Measurements from ENCODE around the gene FOXC1.

Gene FOXC1

DNA sequence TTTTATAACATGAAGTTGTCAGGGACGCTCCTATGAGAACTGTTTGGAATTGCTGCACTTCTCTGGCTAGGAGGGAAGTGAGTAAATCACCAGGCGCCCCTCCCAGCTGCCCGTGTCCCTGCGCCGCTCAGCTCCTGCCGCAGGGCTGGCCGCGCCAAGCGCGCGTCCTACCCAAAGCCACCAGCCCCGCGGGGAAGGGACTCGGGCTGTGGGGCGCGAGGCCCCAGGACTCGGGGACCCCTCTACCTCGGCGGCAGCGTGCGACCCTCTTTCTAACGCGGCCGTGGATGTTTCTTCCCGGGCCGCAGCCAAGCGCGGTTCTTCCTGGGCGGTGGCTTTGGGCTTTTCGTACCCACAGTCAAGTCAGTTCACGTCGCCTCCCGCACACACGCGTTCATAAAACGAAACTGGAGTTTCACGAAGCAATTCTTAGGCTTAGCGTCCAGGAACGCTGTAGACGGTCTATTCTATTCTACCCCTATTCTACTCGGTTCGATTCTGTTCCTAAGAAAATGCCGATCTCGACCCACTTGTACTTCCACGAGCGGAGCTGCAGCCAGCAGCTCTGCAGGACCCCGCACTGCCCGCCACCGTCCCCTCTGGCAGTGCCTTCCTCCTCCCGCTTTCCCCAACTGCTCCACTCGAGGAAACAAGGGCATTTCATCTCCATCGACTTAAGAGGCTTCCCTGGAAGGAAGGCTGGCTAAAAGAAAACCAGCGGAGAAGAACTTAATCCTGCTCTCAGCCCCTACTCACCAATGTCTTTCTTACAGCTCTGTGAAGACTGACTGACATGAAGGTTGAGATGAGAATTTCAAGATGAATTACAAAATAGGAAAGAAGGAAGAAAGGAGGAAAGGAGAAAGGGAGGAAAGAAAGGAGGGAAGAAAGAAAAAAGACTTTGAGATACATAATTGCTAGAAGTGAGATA, 15.4 kb downstream of the FOXC1 start:
- DNase-seq = no peak

DNA sequence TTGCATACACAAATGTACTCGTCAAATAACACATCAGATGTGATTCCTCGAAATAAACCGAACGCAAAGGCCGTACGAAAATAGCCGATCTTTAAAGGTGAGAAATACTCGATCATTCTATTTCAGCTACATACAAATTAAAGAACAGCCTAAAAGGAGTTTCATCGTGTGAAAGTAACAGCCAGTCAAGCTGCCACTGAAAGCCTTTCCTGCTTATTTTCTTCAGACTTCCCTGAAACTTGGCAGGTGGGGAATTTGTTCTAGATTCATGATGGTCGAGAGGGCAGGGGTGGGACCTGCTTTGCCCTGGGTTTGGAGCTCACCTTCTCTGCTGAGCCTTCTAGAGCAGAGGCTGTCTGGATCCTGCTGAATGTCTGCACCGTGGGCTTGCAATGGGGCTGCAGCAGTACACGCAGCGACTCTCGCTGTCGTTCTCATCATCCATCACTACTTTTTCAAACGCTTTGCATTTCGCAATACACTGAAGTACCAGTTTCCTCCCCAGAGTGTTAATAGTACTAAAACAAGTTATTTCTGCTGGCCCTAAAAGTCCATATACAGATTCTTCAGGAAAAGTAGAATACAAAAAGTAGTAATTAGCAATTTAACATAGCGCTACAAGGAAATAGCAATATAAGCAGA, 16.2 kb downstream of the FOXC1 start:
- DNase-seq = no peak

DNA sequence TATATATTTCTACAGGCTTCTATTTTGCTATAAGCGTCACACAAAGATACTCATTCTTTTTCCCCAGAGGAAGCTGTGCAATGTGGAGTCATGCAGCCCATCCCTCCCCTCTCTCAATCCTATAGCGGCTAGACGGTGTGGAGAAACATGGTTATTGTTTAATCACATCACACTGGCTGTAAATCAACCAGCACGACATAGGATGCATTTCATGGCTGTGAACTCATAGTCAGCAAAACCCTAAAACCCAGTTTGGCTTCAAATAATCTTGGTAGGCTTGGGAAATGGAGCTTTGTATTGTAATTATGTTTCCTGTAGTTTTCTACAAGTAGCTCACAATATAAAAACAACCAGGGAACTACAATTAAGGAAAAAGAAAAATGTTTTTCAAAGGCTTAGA, 16.8 kb downstream of the FOXC1 start:
- DNase-seq = no peak

DNA sequence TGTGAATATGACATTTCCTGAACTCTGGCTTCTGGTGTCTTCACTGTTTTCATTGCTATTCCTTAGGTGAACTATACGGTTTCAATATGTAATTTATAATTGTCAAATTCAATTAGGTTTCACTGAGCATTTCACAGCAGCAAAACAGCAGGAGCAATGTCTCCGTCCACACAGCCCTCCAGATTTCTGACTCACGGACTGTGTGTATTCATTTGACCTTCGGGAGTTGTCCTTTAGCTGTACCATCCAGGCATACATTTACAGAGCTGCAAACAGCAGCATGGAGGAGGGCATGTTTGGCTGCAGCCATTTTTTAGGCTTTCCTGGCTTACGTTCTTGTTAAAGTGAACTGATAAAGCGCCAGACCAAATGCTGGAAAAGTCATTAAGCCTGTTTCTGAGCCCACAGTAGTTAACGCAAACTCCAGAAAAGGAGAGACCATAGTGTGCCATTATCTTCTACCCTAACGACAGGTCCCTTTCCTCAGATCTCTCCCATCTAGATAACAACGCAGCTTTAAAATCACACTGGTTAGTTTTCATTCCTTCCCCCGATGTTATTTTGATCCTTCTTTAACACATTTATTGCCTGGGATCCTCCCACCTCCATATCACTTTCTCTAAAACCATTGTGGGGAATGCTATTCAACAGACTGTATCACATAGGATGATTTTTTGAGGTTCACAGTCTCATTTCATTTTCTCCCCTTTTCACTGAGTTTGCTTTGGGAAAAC, 18.3 kb downstream of the FOXC1 start:
- DNase-seq = no peak

DNA sequence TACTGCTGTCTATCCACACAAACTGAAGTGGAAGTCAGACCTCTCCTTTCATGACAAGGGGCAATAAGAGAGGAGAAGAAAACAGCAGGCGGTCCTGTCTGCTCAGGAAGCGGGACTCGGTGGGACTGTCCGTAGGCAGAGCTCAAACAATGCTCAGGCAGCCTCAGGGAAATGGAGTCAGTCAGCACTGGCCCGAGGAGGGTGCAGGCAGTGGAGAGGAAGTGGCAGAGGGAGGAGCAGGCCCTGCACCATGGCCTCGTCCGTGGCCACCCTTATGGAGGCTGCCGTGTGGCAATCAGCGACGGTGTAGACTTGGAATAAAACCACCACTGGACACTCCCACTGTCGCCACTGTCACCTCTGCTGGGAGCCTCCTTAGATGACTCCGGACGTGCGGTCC, 19.6 kb downstream of the FOXC1 start:
- no peak for DNase-seq

DNA sequence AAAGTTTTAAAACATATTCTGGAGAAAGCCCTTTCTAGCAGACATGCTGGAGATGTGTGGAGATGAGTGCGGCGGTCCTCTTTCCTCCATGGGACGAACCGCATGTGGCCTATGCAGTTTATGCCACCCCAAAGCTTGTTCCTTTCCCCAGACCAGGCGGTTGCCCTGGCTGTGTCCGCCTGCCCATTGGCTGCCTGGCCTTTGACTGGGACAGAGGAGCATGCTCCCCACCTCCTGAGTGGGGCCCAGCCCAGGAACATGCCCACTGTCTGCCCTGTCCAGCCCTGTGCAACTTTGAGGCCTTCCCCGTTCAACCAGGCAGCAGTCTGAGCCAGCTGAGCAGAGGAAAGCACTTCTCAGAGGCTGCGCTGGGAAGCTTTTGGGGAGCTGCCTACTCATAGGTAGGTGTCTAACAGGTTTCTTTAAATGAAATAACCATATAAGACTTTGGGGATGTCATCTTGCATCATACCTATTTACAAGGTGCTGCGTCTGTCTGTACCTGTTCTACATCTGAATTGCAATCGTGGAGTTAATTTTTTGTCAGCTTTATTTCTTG, 20.6 kb downstream of the FOXC1 start:
- no peak for DNase-seq

DNA sequence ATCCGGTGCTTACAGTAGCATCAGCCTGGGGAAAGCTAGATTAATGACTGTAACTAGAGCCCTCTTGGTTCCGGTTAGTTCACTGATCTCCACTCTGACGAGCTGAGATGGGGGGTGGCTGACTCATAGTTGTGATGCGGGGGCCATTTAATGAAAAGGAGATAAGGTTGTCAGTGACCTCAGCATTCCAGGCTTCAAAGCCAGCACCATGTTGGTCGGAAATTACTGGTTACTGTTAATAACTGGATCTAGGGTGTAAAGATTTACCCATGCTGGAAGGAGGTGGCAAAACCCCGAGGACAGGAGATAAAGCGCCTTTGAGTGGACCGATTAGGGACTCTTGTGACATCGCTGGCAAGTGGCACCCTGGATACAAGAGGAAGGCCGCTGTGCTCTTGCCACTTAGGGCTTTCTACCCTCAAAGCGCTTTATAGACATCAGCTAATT, 21.1 kb downstream of the FOXC1 start:
- DNase-seq = no peak

DNA sequence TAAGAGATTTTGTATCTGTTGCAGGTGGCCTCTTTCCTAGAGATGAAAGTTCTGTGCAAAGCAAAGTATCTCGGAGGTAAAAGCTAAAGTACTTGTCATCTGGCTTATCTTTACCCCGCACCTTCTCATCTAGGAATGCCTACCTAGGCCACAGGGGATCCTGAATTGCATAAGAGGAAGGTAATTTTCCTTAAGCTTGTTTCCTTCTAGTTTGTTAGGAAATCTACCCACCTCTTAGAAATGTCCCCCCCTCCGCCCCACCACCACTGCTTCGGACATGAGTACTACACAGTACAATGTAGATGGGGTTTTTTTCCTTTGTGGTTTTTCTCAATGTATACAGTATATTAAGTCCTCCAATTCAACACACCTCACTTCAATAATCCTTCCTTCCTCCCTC, 21.5 kb downstream of the FOXC1 start:
- DNase-seq = no peak

DNA sequence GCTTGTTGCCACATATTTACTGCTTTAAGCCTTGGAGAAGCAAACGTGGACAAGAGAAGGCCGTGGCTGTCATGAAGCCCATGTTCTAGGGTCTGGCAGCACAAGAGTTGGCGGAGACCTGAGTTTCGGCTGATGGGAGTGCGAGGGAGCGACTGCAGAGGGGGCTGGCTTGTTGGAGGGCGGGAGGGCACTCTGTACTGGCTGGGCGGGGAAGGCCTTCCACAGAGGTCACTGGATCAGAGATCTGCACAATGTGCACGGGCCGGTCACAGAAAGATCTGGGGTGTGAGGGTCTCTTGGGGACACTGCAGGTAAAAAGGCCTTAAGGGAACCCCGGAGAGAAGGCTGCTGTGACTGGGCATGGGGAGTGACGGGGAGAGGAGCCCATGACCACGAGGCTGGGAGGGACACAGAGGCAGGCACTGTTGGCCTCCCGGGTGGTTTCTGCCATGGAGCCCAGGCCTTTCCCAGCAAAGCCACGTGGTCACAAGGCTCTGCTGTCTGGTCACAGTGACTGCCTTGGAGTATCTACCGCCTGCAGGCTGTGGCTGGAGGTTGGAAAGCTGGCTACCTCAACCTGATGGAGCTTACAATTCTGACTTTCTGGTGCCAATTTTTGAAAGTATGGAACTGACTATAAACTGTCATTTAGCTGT, 23.8 kb downstream of the FOXC1 start:
- no peak for DNase-seq

DNA sequence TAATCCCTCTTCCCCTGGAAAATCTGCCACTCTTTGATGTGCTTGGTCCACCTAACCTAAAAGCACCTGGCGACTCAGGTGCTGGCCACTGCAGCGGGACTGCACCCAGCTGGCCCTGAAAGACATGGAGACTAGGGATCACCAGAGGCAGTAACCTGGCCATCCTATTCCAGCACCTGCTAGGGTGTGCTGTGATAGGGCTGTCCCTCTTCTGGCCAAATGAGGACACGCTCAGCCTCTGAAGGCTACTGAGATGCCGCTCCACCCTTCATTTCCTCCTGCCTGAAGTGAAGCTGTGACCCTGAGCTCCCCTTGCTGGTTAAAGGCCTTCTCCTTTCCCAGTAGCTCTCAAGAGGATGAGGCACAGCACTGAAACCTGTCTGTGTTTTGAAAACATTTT, 24.4 kb downstream of the FOXC1 start:
- DNase-seq = no peak

DNA sequence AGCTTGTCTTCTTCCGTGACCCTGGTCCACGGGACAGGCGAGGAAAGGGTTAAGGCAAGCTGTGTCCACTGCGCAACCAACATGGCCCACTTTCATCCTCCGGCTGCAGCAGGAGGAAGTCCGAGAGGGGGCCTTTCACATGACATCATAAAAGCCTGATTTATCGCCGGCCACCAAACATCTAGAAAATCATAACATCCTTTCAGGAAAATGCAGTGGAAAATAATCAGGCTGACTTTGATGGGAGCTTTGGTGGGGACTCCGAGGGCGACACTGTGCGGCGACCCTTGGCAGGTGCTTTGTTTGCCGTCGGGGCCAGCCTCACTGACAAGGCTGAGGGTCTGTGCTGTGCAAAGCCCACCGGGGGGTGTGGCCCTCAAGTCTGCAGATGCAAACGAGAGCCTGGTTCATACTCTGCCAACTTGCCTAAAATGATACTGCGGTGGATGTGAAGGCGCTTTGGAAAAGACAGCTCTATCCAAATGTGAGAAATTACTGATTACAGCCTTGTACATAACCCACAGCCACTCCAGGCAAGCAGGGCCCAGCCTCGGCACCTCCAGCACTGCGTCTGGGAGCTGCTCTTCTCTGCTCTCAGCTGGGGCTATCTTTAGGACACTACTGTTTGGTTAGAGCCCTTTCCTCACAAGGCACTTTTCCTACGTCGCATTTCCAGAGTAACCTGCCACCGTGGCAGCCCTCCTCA, 25.7 kb downstream of the FOXC1 start:
- DNase-seq = no peak

DNA sequence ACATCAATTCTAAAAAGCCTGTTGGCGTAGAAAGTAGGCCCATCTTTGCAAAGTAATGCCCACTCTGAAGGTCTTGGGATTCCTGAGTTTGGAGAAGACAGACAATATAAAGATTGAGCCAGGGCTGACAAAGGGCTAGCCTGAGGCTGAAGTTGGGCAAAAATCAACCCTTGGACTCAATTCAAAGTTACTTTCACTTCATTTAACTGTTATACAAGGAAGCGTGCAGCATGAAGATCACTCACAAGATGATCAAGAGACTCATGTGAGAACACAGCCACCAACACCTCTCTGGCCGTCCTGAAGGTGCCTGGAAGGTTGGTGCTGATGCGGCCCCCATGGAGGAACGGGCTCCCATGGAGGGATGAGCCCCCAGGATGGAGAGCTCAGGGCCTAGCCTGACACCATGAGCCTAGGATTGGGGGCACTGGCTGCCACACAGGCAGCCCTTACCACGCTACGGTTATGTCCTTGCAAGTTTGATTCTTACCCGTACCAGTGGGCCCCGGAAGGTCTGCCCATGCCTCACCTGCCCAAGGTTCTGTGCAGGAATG, 26.6 kb downstream of the FOXC1 start:
- no peak for DNase-seq

DNA sequence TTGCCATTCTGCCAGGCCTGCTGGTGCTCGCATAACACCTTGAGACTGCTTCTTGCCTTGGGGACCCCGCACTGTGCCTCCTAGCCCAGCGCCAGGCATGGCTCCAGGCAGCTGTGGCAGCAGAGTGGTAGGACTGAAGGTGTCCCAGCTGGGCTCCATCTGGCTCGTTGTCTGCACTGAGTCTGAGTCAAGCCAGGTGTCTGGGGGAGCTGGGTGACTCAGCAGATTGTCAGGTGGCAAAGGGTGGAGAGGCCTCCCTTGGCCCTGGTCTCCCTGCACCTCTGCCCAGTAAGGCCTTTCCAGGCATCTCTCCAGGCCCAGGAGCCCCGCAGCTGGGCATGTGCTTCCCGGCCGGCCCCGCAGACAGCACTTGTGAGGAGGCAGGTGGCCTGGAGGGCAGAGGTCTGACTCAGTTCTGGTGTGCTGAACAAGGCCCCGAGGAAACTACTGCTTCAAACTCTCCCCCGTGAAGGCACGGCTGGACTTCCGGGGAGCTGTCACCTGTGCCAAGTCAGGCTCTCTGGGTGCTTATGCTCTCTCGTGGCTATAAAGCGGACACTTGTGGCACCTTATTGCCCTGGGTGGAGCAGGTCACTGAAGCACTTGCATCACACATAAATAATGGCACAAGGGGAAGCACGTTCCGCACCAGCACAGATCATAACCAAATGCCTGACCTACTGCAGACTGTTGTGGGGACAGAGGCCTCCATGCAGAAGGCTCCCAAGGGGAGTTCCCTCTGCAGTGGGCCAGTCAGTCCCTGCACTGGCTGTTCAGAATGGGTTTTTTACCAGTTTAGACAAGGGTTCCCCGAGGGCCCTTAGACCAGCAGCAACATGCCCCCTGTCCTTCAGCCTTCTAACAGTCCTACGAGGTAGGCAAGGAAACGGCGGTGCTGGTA, 27.5 kb downstream of the FOXC1 start:
- peak; percentile 93 for DNase-seq

DNA sequence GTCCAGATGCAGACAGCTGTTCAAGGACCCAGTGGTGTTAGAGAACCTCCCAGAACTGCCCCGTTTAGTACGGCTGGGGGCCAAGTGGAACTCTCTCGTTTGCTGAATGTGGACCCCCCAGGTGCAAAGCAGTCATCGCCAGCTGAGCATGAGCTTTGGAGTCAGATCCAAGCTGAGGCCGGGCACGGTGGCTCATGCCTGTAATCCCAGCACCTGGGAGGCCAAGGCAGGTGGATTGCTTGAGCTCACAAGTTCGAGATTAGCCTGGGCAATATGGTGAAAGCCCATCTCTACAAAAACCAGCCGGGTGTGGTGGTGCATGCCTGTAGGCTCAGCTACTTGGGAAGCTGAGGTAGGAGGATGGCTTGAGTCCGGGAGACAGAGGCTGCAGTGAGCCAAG, 29.7 kb downstream of the FOXC1 start:
- no peak for DNase-seq

DNA sequence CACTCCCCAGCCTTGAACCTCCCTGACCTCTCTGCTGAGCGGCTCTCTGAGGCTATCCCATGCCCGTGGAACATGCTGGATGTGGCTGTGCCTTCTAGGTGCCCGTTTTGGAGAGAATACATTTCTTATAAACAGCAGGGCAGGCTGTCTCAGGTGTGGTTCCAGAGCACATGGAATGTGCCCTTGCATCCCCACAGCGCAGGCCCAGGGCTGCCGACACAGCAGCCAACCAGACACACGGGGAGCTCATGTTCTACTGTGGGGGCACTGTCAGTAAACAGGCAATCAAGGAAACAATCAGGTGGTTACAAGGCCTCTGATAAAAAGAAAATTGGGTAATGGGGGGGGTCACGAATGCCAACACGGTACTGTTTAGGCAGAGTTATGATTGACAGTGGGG, 30.8 kb downstream of the FOXC1 start:
- no peak for DNase-seq

DNA sequence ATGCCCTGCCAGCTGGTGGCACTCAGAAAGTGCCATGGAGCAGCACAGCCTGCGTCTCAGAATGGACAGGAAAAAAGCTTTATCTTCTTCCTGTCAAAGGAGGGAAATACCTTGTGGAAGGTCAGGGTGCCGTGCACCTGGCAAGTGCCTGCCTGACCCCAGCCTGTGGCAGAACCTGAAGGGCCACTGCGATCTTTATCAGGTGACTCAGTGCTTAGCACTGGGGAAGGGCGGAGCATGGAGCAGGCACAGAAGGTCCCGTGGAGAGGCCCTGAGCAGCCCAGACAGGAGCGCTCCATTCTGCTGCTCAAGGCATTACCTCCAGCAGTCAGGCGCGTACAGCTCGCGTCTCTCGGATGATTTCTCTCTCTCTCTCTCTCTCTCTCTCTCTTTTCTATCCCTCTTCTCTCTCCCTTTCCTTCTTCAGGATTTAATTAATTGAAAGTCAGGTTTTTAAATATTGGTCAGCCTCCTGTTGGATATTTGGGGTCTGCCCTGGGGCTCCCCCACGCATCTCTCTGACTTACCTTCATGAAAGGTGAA, 31.7 kb downstream of the FOXC1 start:
- no peak for DNase-seq

DNA sequence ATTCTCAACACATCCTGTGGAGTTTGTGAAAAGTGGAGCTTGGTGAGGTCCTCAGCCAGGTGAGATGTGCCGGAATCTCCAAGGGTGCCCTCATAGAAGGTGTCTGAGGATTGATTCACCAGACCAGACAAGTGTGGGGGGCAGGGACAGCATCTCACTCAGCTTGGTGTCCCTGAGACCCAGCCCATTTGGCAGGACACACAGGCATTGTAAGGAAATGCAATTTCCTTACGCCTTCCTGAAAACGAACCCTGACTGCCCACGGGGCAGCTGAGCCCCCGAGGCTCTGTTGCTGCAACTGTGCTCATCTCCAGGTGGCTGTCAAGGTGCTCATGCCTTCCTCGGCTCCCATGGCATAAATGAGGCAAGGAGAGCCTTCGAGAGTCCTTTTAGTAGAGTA, 33.4 kb downstream of the FOXC1 start:
- DNase-seq = no peak

DNA sequence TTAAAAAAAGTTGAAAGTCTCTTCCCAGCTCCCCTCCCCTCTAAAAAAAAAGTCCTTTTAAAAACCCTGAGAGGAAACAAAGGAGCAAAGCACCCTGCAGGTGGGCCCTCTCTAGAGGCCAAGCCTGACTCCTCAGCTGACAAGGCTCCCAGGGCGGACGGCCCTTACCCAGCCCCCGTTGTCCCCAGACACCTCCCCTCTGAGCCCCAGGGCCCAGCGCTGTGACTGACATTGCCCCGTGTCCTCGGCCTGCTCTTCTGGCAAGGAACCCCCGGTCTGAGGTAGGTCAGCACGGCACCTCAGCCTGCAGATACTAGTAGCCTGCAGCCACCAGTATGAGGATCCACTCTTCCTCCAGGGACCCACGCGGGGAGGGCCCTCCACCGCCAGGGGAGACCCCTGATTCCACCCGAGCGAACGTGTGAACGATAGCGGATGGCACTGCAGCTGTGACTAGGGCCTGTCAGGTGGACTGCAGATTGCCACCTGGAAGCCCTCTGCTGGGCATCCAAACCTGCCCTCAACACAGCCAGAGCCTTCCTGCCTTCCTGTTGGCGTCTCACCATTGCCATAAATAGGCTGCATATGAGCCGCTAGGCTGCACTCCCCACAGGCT, 34.2 kb downstream of the FOXC1 start:
- no peak for DNase-seq

DNA sequence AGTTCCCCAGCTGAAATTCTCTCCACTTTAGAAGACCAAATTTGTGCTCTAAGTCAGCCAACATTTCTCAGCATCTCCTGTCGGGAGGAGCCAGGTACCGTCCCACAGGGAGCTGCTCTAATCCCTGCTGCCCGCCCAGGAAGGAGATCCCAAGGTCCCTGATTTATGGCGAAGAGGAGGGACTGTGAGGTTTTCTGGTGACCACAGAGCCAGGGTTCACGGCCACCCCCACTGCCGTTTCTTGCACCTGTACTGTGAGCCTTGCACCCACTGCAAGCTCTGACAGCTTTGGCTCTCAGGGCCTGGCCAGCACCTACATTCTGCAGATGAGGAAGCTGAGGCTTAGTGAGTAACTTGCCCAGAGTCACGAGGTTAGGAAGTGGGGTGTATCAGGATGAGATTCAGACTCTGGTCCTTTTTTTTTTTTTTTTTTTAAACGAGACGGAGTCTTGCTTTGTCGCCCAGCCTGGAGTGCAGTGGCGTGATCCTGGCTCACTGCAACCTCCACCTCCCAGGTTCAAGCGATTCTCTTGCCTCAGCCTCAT, 34.9 kb downstream of the FOXC1 start:
- DNase-seq = no peak

Data from SHP77 treated with DMSO at 0.1 percent for 48 hours (cell line).